IMR-90 (cell line): Measurements from ENCODE around the gene MLEC.

Experiments
- POLR2A ChIP-seq: IDR thresholded peaks from 2 replicates; pipeline ENCODE4 v1.6.1; 2012; ENCODE audit warnings: mild to moderate bottlenecking, low read depth, low read length
- RCOR1 ChIP-seq: IDR thresholded peaks from 2 replicates; pipeline ENCODE4 v1.6.1; 2012; ENCODE audit warnings: mild to moderate bottlenecking, low read length, improper control_type of control experiment; ENCODE audit not compliant: insufficient replicate concordance
- RFX5 ChIP-seq: IDR thresholded peaks from 2 replicates; pipeline ENCODE4 v1.8.0; 2012; ENCODE audit warnings: low read depth, mild to moderate bottlenecking, low read length, moderate library complexity
- TF ChIP-seq, protein P1 (sequence below): conservative IDR thresholded peaks from 2 replicates; pipeline ENCODE4 v1.5.1; 2012; ENCODE audit warnings: mild to moderate bottlenecking, low read depth, low read length, improper control_type of control experiment
- TF ChIP-seq, protein P2 (sequence below): fragments of 150-350 bp; IDR thresholded peaks from 2 replicates; pipeline ENCODE4 v1.6.1; 2016; ENCODE audit warnings: low read depth, mild to moderate bottlenecking, low read length, moderate library complexity, borderline replicate concordance

DNA sequence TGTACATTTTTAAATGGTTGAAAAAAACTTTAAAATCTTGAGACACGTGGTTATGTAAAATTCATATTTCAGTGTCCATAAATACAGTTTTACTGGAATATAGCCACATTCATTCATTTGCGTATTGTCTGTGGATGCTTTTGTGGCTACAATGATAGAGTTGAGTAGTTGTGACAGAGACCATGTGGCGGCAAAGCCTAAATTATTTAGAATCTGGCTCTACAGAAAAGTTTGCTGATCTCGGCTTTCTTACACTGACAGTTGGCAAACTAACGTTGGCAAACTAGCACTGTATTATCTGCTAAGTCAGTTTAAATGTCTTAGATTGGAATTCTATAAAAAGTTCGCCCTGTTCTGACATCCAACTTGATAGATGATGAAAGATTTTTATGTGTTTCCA lies 25.7 kb downstream of the MLEC start:
- TF ChIP-seq, protein P1, sequence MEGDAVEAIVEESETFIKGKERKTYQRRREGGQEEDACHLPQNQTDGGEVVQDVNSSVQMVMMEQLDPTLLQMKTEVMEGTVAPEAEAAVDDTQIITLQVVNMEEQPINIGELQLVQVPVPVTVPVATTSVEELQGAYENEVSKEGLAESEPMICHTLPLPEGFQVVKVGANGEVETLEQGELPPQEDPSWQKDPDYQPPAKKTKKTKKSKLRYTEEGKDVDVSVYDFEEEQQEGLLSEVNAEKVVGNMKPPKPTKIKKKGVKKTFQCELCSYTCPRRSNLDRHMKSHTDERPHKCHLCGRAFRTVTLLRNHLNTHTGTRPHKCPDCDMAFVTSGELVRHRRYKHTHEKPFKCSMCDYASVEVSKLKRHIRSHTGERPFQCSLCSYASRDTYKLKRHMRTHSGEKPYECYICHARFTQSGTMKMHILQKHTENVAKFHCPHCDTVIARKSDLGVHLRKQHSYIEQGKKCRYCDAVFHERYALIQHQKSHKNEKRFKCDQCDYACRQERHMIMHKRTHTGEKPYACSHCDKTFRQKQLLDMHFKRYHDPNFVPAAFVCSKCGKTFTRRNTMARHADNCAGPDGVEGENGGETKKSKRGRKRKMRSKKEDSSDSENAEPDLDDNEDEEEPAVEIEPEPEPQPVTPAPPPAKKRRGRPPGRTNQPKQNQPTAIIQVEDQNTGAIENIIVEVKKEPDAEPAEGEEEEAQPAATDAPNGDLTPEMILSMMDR, result no peak
- TF ChIP-seq POLR2A (no peak), RCOR1 (no peak), RFX5 (no peak)
- TF ChIP-seq, protein P2, sequence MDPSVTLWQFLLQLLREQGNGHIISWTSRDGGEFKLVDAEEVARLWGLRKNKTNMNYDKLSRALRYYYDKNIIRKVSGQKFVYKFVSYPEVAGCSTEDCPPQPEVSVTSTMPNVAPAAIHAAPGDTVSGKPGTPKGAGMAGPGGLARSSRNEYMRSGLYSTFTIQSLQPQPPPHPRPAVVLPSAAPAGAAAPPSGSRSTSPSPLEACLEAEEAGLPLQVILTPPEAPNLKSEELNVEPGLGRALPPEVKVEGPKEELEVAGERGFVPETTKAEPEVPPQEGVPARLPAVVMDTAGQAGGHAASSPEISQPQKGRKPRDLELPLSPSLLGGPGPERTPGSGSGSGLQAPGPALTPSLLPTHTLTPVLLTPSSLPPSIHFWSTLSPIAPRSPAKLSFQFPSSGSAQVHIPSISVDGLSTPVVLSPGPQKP, result no peak
